CD14-positive monocyte (primary cell): ENCODE results near the gene TMEM272. TPM values are rescaled to one million over a fixed set of nuclear protein-coding genes. Genes with fewer than 3 reads are reported as not detected.

Experiments used
- DNase-seq, 3 donors: peaks; one replicate each; pipeline ENCODE4 v3.0.0-alpha.2; 2011 to 2022
- H2AFZ ChIP-seq: 2 replicates; pipeline ENCODE4 v1.6.0; 2012; ENCODE audit warnings: mild to moderate bottlenecking, low read depth, low read length, inconsistent platforms; ENCODE audit not compliant: insufficient read depth, poor library complexity, severe bottlenecking
- H3K27ac ChIP-seq, 2 donors: 1 replicate in 1 of 2; 2 replicates in 1 of 2; pipeline ENCODE4 v1.5.1; 2012 to 2013; ENCODE audit warnings: low read length in 2 of 2, control low read depth in 1 of 2, inconsistent platforms in 1 of 2, low read depth in 1 of 2, mild to moderate bottlenecking in 1 of 2
- H3K27me3 ChIP-seq, 2 donors: one replicate each; pipeline versions ENCODE4 v1.6.0 to v1.6.1; 2011 to 2013; ENCODE audit warnings: low read length in 2 of 2; ENCODE audit not compliant: control insufficient read depth in 2 of 2, insufficient read depth in 2 of 2
- H3K36me3 ChIP-seq, 2 donors: replicated peaks in 1 of 2; 1 replicate in 1 of 2; 2 replicates in 1 of 2; pipeline versions ENCODE4 v1.5.1 to v1.6.1; 2012 to 2013; ENCODE audit warnings: low read length in 2 of 2, control low read depth in 1 of 2, inconsistent platforms in 1 of 2, mild to moderate bottlenecking in 1 of 2; ENCODE audit not compliant: insufficient read depth in 2 of 2, control insufficient read depth in 1 of 2
- H3K4me1 ChIP-seq, 2 donors: 1 replicate in 1 of 2; 2 replicates in 1 of 2; pipeline versions ENCODE4 v1.5.1 to v1.6.1; 2012 to 2013; ENCODE audit warnings: low read length in 2 of 2, control low read depth in 1 of 2, inconsistent platforms in 1 of 2, mild to moderate bottlenecking in 1 of 2, moderate library complexity in 1 of 2; ENCODE audit not compliant: insufficient read depth in 2 of 2, control insufficient read depth in 1 of 2
- H3K4me2 ChIP-seq: replicated peaks from 2 replicates; pipeline ENCODE3; 2012; ENCODE audit warnings: low read length, moderate library complexity, mild to moderate bottlenecking; ENCODE audit not compliant: poor library complexity, severe bottlenecking; ENCODE audit errors: extremely low read depth
- H3K4me3 ChIP-seq, 3 experiments: fragments of 200-600 bp in 1 of 3; sonication (generic) in 1 of 3; replicated peaks in 1 of 3; 1 replicate in 2 of 3; 2 replicates in 1 of 3; pipeline ENCODE4 v1.5.1; 2011 to 2013; ENCODE audit warnings: low read length in 3 of 3, mild to moderate bottlenecking in 3 of 3, control low read depth in 2 of 3, low read depth in 2 of 3, inconsistent platforms in 1 of 3, moderate library complexity in 1 of 3
- H3K79me2 ChIP-seq: 2 replicates; pipeline ENCODE4 v1.6.0; 2012; ENCODE audit warnings: mild to moderate bottlenecking, control low read depth, inconsistent platforms, low read length, moderate library complexity; ENCODE audit not compliant: insufficient read depth
- H3K9ac ChIP-seq: 2 replicates; pipeline ENCODE4 v1.6.0; 2017; ENCODE audit warnings: low read length, mild to moderate bottlenecking; ENCODE audit not compliant: insufficient read depth, poor library complexity, severe bottlenecking
- H3K9me3 ChIP-seq, 2 donors: replicated peaks in 1 of 2; 1 replicate in 1 of 2; 2 replicates in 1 of 2; pipeline versions ENCODE4 v1.5.1 to v1.6.1; 2012 to 2013; ENCODE audit warnings: low read length in 2 of 2, control low read depth in 1 of 2; ENCODE audit not compliant: control insufficient read depth in 1 of 2, insufficient read depth in 1 of 2
- H4K20me1 ChIP-seq: 2 replicates; pipeline ENCODE4 v1.6.0; 2012; ENCODE audit warnings: mild to moderate bottlenecking, low read length, control low read depth, moderate library complexity; ENCODE audit not compliant: insufficient read depth
- H3K27ac Mint-ChIP-seq, 7 donors: one replicate each; pipeline ENCODE4 v1.8.0; 2020; ENCODE audit warnings: mild to moderate bottlenecking in 7 of 7, mixed read lengths in 7 of 7, moderate library complexity in 6 of 7, inconsistent platforms in 2 of 7
- H3K27me3 Mint-ChIP-seq, 3 donors: one replicate each; pipeline ENCODE4 v1.8.0; 2021 to 2022; ENCODE audit warnings: low read depth in 3 of 3, mild to moderate bottlenecking in 3 of 3, mixed read lengths in 3 of 3, moderate library complexity in 3 of 3, inconsistent platforms in 1 of 3
- H3K36me3 Mint-ChIP-seq, 2 donors: one replicate each; pipeline ENCODE4 v1.8.0; 2020; ENCODE audit warnings: mixed read lengths in 2 of 2, inconsistent platforms in 1 of 2, mild to moderate bottlenecking in 1 of 2
- H3K4me1 Mint-ChIP-seq: one replicate; pipeline ENCODE4 v1.8.0; 2020; ENCODE audit warnings: mild to moderate bottlenecking, mixed read lengths
- H3K4me3 Mint-ChIP-seq, 2 donors: one replicate each; pipeline ENCODE4 v1.8.0; 2020; ENCODE audit warnings: mild to moderate bottlenecking in 2 of 2, mixed read lengths in 2 of 2, moderate library complexity in 1 of 2
- H3K9me3 Mint-ChIP-seq, 7 donors: one replicate each; pipeline ENCODE4 v1.8.0; 2020 to 2022; ENCODE audit warnings: mixed read lengths in 7 of 7, mild to moderate bottlenecking in 6 of 7, moderate library complexity in 6 of 7, inconsistent platforms in 2 of 7
- CTCF ChIP-seq: fragments of 200-600 bp; IDR thresholded peaks from one replicate; pipeline ENCODE4 v1.8.0; 2022; ENCODE audit warnings: antibody characterized with exemption, mild to moderate bottlenecking
- WGBS: methylation state at CpG from one replicate; pipeline ENCODE4 v1.1.5; 2013; ENCODE audit warnings: missing lambda C conversion rate; ENCODE audit not compliant: insufficient coverage; 5-methylcytosine and 5-hydroxymethylcytosine counted together
- intact Hi-C, 2 donors: fragments of 100-400 bp; cut with micrococcal nuclease; formaldehyde crosslinking; loops; one replicate each; pipeline versions ENCODE4 v1.15.0 to v1.15.1; 2023
- polyA plus RNA-seq, 3 donors: library from polyadenylated mRNA; depleted of rRNA in 1 of 3; unstranded in 2 of 3; stranded (reverse) in 1 of 3; fragments of 300-500 nt in 2 of 3; fragments of >200 nt in 1 of 3; fragmentation: Illumina TruSeq in 2 of 3; gene quantifications; 1 replicate in 2 of 3; 2 replicates in 1 of 3; pipeline ENCODE4 v1.2.3, GENCODE V29; 2012 to 2021

The TMEM272 gene
- polyA plus RNA-seq, 3 donors, result 0.07 TPM; not detected in 2

GRCh38 chr13:51811046-51811445 is 33.9 kb downstream of the TMEM272 start:
- no peaks in the 10 kb centered on the region for H3K27me3 ChIP-seq
- H3K4me1 Mint-ChIP-seq, result peaks cover 44% of the 10 kb centered on the region
- H3K4me3 Mint-ChIP-seq, result no peak overlapping the region
- no peaks in the 10 kb centered on the region for H3K36me3 ChIP-seq
- TF ChIP-seq CTCF, result no peak
- H3K9me3 ChIP-seq, result no peaks in the 10 kb centered on the region
- WGBS, result 74% methylated on average over 5 of the region's 12 CpGs
- peak overlapping the region in 1 of 7 donors; percentile 11 for H3K27ac Mint-ChIP-seq
- no peaks in the 10 kb centered on the region for H4K20me1 ChIP-seq
- peaks cover 0 to 4% (median 4%) of the 10 kb centered on the region in 3 donors for H3K27me3 Mint-ChIP-seq
- H3K4me3 ChIP-seq, result no peak overlapping the region
- intact Hi-C loops, result loop anchor here in 1 of 2 donors (5.0 kb wide), 1 partner anchor 36 kb away; the partner anchor contains the start of gene TMEM272
- H3K9ac ChIP-seq, result no peak overlapping the region
- H2AFZ ChIP-seq, result no peak overlapping the region
- H3K79me2 ChIP-seq, result no peaks in the 10 kb centered on the region
- no peak for DNase-seq
- H3K4me2 ChIP-seq, result no peak overlapping the region
- no peak overlapping the region for H3K27ac ChIP-seq
- peaks cover 22 to 36% of the 10 kb centered on the region in 2 donors for H3K4me1 ChIP-seq
- peaks cover 0 to 1% (median 0%) of the 10 kb centered on the region in 7 donors for H3K9me3 Mint-ChIP-seq
- peaks cover 0 to 7% of the 10 kb centered on the region in 2 donors for H3K36me3 Mint-ChIP-seq

GRCh38 chr13:51808811-51809210 is 36.2 kb downstream of the TMEM272 start:
- Histone ChIP-seq H3K9ac (no peak overlapping the region), H3K79me2 (no peaks in the 10 kb centered on the region), H3K27me3 (no peaks in the 10 kb centered on the region), H3K9me3 (no peaks in the 10 kb centered on the region), H3K4me1 (peaks cover 22 to 36% of the 10 kb centered on the region in 2 donors), H4K20me1 (no peaks in the 10 kb centered on the region), H2AFZ (no peak overlapping the region), H3K36me3 (no peaks in the 10 kb centered on the region), H3K27ac (no peak overlapping the region), H3K4me3 (no peak overlapping the region), H3K4me2 (no peak overlapping the region)
- no peak for TF ChIP-seq CTCF
- intact Hi-C loops, result loop anchor here (10.0 kb wide), 3 partner anchors 174 to 1874 kb away; partner anchors contain the start of genes INTS6 (in 1 of the 2) and SPRYD7 (in 1 of the 2)
- Mint-ChIP-seq H3K4me1 (peaks cover 46% of the 10 kb centered on the region), H3K27me3 (peaks cover 0 to 8% (median 6%) of the 10 kb centered on the region in 3 donors), H3K36me3 (peaks cover 0 to 7% of the 10 kb centered on the region in 2 donors), H3K27ac (no peak overlapping the region), H3K4me3 (no peak overlapping the region), H3K9me3 (peaks cover 0 to 1% (median 0%) of the 10 kb centered on the region in 7 donors)
- no peak for DNase-seq
